ENCODE data around the gene PLCD3. TPM values are rescaled to one million over a fixed set of nuclear protein-coding genes. Genes with fewer than 3 reads are reported as not detected.

The PLCD3 gene
- total and polyA plus RNA-seq, 2 of the 8 experiments (the other 6 are each of a cell fraction or from before 2014, with no cell fraction given): 26.5 to 48.1 TPM

DNA sequence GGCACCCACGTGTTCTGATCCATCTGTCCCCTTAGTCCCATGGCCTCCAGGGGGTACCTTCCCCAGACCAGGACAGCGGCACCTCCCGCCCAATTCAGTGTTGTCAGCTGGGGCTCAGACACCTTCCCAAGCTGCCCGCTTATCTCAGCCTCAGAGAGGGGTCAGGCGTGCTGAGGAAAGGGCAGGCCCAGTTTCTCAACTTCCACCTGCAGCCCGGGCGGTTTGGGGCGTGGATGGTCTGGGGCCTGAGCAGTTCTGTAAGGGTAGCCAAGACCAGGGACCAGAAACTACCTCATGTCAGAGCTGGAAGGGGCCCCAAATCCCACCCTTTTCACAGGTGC lies 5.1 kb downstream of the PLCD3 start (continued):
- TF ChIP-seq SUZ12 (IDR thresholded peaks at IDR 0.05; ENCODE audit: low read length) (no peak), TAF1 (IDR thresholded peaks at IDR 0.05; ENCODE audit: low read depth, low read length) (no peak), NRF1 (IDR thresholded peaks at IDR 0.05; ENCODE audit: low read depth, low read length) (no peak)
